ENCODE data around the gene MTA2. TPM values are rescaled to one million over a fixed set of nuclear protein-coding genes. Genes with fewer than 3 reads are reported as not detected.

The MTA2 gene
- total RNA-seq, 1 experiment from 2014 or later: 193 TPM

DNA sequence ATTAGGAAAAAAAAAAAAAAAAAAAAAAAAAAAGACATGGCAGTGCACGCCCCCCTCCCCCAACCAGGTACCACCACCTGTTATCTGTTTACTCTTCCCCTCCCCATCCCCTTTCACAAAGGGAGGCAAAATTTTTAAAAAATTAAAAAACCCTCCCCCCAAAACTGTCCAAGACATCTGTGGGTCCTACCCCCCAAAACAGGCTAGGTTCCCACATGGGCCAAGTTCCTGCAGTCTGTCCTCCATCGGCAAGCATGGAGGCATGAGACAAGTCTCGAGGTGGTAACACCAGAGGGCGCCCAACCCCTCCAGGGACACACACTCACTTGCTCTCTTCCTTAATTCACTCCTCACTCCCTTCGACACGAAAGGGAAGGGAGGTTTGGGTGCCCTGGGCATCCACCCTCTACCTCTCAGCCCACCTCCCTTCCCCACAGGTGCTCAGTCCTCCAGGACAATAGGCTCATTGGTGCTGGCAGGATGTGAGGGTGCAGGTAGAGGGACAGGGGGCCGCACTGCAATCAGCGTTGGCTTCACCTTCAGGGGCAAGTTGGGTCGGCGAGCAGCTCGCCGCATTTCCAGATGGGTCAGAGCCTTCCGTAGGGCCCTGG, 8.1 kb downstream of the MTA2 start:
- no TSS peak for BruUV-seq (replicated peaks)
- H3K4me1 ChIP-seq (ENCODE audit: insufficient read depth, low read length): peaks cover 16% of the 10 kb centered on the region
- POLR2A ChIA-PET (ENCODE audit: unreplicated experiment): interaction anchor here (3.1 kb wide), 1 partner anchor 20 kb away, joined by 23 read pairs; the partner anchor contains the start of gene EEF1G
- peak; percentile 71 for DNase-seq
- no peak overlapping the region for H3K9ac ChIP-seq (ENCODE audit: low read length)
- H3K4me3 ChIP-seq (ENCODE audit: low read length): no peak overlapping the region
- H3K79me2 ChIP-seq (ENCODE audit: low read length): peaks cover 32% of the 10 kb centered on the region
- intact Hi-C loops (cut with micrococcal nuclease): loop anchor here (5.0 kb wide), 1 partner anchor 59 kb away; the partner anchor contains the start of gene INTS5
- TF ChIP-seq EZH2phosphoT487 (IDR thresholded peaks at IDR 0.05; ENCODE audit: borderline replicate concordance, low read length): no peak
- no peak for TF ChIP-seq EZH2 (IDR thresholded peaks at IDR 0.05; ENCODE audit: low read length, unreplicated experiment)
- TF ChIP-seq, protein P1, sequence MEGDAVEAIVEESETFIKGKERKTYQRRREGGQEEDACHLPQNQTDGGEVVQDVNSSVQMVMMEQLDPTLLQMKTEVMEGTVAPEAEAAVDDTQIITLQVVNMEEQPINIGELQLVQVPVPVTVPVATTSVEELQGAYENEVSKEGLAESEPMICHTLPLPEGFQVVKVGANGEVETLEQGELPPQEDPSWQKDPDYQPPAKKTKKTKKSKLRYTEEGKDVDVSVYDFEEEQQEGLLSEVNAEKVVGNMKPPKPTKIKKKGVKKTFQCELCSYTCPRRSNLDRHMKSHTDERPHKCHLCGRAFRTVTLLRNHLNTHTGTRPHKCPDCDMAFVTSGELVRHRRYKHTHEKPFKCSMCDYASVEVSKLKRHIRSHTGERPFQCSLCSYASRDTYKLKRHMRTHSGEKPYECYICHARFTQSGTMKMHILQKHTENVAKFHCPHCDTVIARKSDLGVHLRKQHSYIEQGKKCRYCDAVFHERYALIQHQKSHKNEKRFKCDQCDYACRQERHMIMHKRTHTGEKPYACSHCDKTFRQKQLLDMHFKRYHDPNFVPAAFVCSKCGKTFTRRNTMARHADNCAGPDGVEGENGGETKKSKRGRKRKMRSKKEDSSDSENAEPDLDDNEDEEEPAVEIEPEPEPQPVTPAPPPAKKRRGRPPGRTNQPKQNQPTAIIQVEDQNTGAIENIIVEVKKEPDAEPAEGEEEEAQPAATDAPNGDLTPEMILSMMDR (conservative IDR thresholded peaks at IDR 0.05; ENCODE audit: low read depth, low read length): peak; percentile 79
- H3K36me3 ChIP-seq (ENCODE audit: low read depth, low read length): peaks cover 50% of the 10 kb centered on the region
- H3K27ac ChIP-seq (ENCODE audit: low read length): no peak overlapping the region
- CTCF ChIA-PET: interaction anchor here (0.8 to 1.5 kb wide), 2 partner anchors 12 to 18 kb away, joined by 3 to 9 read pairs; no protein-coding TSS in a partner anchor
- H3K27me3 ChIP-seq (ENCODE audit: low read length): no peaks in the 10 kb centered on the region
- H3F3A ChIP-seq (ENCODE audit: low read length, unreplicated experiment): peaks cover 7% of the 10 kb centered on the region
- H3K9me2 ChIP-seq (replicated peaks; ENCODE audit: low read length): no peaks in the 10 kb centered on the region
- H4K20me1 ChIP-seq (ENCODE audit: low read length): no peaks in the 10 kb centered on the region
- no peak overlapping the region for H3K4me2 ChIP-seq (ENCODE audit: low read length)
- no peak overlapping the region for H2AFZ ChIP-seq (ENCODE audit: low read length)
- ATAC-seq: no peak
- H3K9me3 ChIP-seq (ENCODE audit: low read length): no peaks in the 10 kb centered on the region

DNA sequence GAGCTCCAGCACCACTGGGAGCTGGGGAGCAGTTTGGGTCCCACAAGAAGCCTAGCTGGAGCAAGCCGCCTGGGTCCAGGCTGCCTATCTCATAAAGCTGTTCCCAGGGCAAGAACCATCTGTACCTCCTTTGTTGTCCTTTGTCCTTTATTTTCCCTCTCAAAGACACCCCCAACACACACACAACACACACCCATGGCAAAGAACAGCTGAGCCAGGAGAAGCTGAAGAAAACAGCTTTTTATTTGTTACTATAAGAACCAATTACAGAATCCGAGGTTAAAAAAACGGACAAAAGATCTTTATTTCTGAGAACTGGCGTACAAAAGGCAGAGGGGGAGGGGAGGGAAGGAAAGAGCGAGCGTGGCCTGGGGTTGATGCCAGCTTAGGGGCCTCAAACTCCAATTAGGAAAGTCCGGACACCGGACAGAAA, 8.7 kb downstream of the MTA2 start:
- no peak for TF ChIP-seq EZH2 (IDR thresholded peaks at IDR 0.05; ENCODE audit: low read length, unreplicated experiment)
- TF ChIP-seq, protein P1 (conservative IDR thresholded peaks at IDR 0.05; ENCODE audit: low read depth, low read length): no peak
- no peak for TF ChIP-seq EZH2phosphoT487 (IDR thresholded peaks at IDR 0.05; ENCODE audit: borderline replicate concordance, low read length)
- Histone ChIP-seq H4K20me1 (ENCODE audit: low read length) (no peaks in the 10 kb centered on the region), H3K9ac (ENCODE audit: low read length) (no peak overlapping the region), H3K9me3 (ENCODE audit: low read length) (no peaks in the 10 kb centered on the region), H3K27ac (ENCODE audit: low read length) (no peak overlapping the region), H3K36me3 (ENCODE audit: low read depth, low read length) (peaks cover 45% of the 10 kb centered on the region), H3K4me3 (ENCODE audit: low read length) (no peak overlapping the region), H3K9me2 (replicated peaks; ENCODE audit: low read length) (no peaks in the 10 kb centered on the region), H2AFZ (ENCODE audit: low read length) (no peak overlapping the region), H3K79me2 (ENCODE audit: low read length) (peaks cover 27% of the 10 kb centered on the region), H3K27me3 (ENCODE audit: low read length) (no peaks in the 10 kb centered on the region), H3K4me1 (ENCODE audit: insufficient read depth, low read length) (peaks cover 16% of the 10 kb centered on the region), H3K4me2 (ENCODE audit: low read length) (no peak overlapping the region), H3F3A (ENCODE audit: low read length, unreplicated experiment) (peaks cover 7% of the 10 kb centered on the region)
- DNase-seq (no peak), ATAC-seq (no peak)
- BruUV-seq (replicated peaks): no TSS peak
- ChIA-PET CTCF (interaction anchor here (1.5 kb wide), 1 partner anchor 19 kb away, joined by 9 read pairs; no protein-coding TSS in a partner anchor), POLR2A (ENCODE audit: unreplicated experiment) (interaction anchor here (2.5 to 3.1 kb wide), 2 partner anchors 8 to 19 kb away, joined by 23 to 29 read pairs; partner anchors contain the start of genes EEF1G and MTA2)
- intact Hi-C loops (cut with micrococcal nuclease): loop anchor here (5.0 kb wide), 1 partner anchor 59 kb away; the partner anchor contains the start of gene INTS5

Measured in PC-3 (cell line).